ENCODE results near the gene CCDC14. TPM values are rescaled to one million over a fixed set of nuclear protein-coding genes. Genes with fewer than 3 reads are reported as not detected.

The CCDC14 gene
- total RNA-seq, 1 experiment from 2014 or later = 52.4 TPM

DNA sequence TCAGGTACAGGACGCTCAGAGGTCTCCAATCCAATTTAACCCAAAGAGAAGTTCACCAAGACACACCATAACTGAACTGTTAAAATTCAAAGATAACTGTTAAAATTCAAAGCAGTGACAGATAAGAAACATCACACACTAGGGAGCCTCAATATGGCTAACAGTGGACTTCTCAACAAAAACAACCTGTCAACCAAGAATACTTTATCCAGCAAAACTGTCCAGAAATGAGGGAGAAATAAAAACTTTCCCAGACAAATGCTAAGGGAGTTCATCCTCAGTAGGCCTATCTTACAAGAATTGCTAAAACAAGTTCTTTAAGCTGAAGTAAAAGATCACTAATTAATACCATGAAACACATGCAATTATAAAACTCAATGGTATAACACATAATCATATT, 40.6 kb downstream of the CCDC14 start (continued):
- TF ChIP-seq NR3C1 (CRISPR knock-in tag; conservative IDR thresholded peaks at IDR 0.05; ENCODE audit: low read depth) = no peak
- TF ChIP-seq, protein P1, sequence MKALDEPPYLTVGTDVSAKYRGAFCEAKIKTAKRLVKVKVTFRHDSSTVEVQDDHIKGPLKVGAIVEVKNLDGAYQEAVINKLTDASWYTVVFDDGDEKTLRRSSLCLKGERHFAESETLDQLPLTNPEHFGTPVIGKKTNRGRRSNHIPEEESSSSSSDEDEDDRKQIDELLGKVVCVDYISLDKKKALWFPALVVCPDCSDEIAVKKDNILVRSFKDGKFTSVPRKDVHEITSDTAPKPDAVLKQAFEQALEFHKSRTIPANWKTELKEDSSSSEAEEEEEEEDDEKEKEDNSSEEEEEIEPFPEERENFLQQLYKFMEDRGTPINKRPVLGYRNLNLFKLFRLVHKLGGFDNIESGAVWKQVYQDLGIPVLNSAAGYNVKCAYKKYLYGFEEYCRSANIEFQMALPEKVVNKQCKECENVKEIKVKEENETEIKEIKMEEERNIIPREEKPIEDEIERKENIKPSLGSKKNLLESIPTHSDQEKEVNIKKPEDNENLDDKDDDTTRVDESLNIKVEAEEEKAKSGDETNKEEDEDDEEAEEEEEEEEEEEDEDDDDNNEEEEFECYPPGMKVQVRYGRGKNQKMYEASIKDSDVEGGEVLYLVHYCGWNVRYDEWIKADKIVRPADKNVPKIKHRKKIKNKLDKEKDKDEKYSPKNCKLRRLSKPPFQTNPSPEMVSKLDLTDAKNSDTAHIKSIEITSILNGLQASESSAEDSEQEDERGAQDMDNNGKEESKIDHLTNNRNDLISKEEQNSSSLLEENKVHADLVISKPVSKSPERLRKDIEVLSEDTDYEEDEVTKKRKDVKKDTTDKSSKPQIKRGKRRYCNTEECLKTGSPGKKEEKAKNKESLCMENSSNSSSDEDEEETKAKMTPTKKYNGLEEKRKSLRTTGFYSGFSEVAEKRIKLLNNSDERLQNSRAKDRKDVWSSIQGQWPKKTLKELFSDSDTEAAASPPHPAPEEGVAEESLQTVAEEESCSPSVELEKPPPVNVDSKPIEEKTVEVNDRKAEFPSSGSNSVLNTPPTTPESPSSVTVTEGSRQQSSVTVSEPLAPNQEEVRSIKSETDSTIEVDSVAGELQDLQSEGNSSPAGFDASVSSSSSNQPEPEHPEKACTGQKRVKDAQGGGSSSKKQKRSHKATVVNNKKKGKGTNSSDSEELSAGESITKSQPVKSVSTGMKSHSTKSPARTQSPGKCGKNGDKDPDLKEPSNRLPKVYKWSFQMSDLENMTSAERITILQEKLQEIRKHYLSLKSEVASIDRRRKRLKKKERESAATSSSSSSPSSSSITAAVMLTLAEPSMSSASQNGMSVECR (CRISPR knock-in tag; IDR thresholded peaks at IDR 0.05; ENCODE audit: borderline replicate concordance) = no peak

DNA sequence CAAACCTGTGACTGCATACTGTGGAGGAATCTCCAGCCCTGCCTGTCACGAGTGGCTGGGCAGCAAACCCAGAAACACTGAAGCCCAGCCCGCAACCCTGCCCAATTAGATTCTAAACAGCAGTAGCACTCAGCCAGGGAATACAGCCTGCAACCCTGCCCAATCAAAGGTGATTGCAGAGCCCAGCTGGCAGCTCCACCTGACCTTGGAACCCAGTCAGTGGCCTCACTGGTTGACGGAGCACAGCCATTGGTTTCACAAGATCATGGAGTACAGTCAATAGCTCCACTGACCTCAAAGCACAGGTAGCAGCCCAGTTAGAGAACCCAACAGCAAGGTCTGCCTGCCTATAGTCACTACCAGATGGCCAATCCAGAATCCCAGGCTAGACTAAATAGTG, 41.7 kb downstream of the CCDC14 start:
- TF ChIP-seq SOX15 (CRISPR knock-in tag; IDR thresholded peaks at IDR 0.05) = no peak
- TF ChIP-seq RORB (CRISPR knock-in tag; IDR thresholded peaks at IDR 0.05) = no peak
- TF ChIP-seq EMX1 (CRISPR knock-in tag; IDR thresholded peaks at IDR 0.05) = no peak
- TF ChIP-seq GTF2I (CRISPR knock-in tag; conservative IDR thresholded peaks at IDR 0.05) = no peak
- TF ChIP-seq, protein P2, sequence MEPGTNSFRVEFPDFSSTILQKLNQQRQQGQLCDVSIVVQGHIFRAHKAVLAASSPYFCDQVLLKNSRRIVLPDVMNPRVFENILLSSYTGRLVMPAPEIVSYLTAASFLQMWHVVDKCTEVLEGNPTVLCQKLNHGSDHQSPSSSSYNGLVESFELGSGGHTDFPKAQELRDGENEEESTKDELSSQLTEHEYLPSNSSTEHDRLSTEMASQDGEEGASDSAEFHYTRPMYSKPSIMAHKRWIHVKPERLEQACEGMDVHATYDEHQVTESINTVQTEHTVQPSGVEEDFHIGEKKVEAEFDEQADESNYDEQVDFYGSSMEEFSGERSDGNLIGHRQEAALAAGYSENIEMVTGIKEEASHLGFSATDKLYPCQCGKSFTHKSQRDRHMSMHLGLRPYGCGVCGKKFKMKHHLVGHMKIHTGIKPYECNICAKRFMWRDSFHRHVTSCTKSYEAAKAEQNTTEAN (CRISPR knock-in tag; IDR thresholded peaks at IDR 0.05) = no peak
- TF ChIP-seq, protein P3, sequence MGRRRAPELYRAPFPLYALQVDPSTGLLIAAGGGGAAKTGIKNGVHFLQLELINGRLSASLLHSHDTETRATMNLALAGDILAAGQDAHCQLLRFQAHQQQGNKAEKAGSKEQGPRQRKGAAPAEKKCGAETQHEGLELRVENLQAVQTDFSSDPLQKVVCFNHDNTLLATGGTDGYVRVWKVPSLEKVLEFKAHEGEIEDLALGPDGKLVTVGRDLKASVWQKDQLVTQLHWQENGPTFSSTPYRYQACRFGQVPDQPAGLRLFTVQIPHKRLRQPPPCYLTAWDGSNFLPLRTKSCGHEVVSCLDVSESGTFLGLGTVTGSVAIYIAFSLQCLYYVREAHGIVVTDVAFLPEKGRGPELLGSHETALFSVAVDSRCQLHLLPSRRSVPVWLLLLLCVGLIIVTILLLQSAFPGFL (CRISPR knock-in tag; IDR thresholded peaks at IDR 0.05; ENCODE audit: borderline replicate concordance) = no peak
- TF ChIP-seq, protein P4, sequence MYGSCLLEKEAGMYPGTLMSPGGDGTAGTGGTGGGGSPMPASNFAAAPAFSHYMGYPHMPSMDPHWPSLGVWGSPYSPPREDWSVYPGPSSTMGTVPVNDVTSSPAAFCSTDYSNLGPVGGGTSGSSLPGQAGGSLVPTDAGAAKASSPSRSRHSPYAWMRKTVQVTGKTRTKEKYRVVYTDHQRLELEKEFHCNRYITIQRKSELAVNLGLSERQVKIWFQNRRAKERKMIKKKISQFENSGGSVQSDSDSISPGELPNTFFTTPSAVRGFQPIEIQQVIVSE (CRISPR knock-in tag; IDR thresholded peaks at IDR 0.05; ENCODE audit: borderline replicate concordance) = no peak
- no peak for TF ChIP-seq OVOL2 (CRISPR knock-in tag; IDR thresholded peaks at IDR 0.05; ENCODE audit: borderline replicate concordance)
- TF ChIP-seq ZNF317 (CRISPR knock-in tag; IDR thresholded peaks at IDR 0.05; ENCODE audit: borderline replicate concordance, low read depth) = no peak
- TF ChIP-seq FOXJ3 (CRISPR knock-in tag; IDR thresholded peaks at IDR 0.05; ENCODE audit: borderline replicate concordance) = no peak
- TF ChIP-seq, protein P5, sequence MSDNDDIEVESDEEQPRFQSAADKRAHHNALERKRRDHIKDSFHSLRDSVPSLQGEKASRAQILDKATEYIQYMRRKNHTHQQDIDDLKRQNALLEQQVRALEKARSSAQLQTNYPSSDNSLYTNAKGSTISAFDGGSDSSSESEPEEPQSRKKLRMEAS (CRISPR knock-in tag; IDR thresholded peaks at IDR 0.05) = no peak
- TF ChIP-seq NFE2L1 (CRISPR knock-in tag; IDR thresholded peaks at IDR 0.05) = no peak
- TF ChIP-seq, protein P6, sequence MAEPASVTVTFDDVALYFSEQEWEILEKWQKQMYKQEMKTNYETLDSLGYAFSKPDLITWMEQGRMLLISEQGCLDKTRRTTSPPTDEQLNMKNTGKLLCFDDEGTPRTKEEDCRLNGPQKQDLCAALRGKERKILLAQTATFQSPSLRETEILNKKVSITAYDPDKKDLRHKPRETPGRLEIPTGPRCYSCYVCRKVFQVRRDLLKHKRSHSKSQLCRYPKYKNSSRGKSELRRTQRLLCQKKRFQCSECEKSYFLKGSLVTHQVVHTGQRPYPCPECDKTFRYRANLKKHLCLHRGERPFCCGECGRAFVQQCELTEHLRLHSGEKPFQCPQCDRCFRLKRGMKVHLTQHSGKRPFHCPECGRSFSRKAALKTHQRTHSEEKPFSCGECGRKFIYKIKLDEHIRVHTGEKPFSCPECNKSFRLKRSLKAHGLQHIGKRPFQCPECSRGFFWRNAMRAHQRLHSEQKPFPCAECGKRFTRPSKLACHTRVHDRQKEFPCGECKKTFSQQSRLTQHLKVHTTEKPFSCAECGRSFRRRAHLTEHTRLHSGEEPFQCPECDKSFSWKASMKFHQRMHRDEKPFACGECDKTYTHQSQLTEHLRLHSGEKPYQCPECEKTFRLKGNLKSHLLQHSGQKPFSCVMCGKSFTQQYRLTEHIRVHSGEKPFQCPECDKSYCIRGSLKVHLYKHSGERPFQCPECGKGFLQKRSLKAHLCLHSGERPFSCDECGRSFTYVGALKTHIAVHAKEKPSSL (CRISPR knock-in tag; conservative IDR thresholded peaks at IDR 0.05) = no peak
- ChIA-PET POLR2A (no interaction called here), CTCF (no interaction called here)
- no peaks in the 10 kb centered on the region for H3K27me3 Mint-ChIP-seq (ENCODE audit: low read depth)
- H3K36me3 Mint-ChIP-seq = peaks cover 43% of the 10 kb centered on the region
- H3K9me3 Mint-ChIP-seq = peaks cover 20% of the 10 kb centered on the region
- H3K27ac Mint-ChIP-seq = no peak overlapping the region
- ATAC-seq (no peak; the same call in 1 of the 2 replicates), DNase-seq (ENCODE audit: low spot score) (no peak)
- no peaks in the 10 kb centered on the region for H3K4me1 Mint-ChIP-seq
- no peak overlapping the region for H3K4me3 Mint-ChIP-seq
